ENCODE results near the gene NDUFAF3. TPM values are rescaled to one million over a fixed set of nuclear protein-coding genes. Genes with fewer than 3 reads are reported as not detected.
"Not testable (repeated sequence)": the region's sequence is repeated elsewhere in the genome, so short reads cannot be mapped to it uniquely, and the experiment has no call there.

Gene NDUFAF3
- total RNA-seq, 1 experiment from 2014 or later: 133 TPM

GRCh38 chr3:49007068-49007770, 14.7 kb upstream of the NDUFAF3 start, which contains the start of gene WDR6:
Gene WDR6 (plus strand): TSS chr3:49007391. CDS start chr3:49007432, 41 bp downstream.
- DNase-seq: peak; percentile 97
- Mint-ChIP-seq H3K4me3 (ENCODE audit: low read depth, unreplicated experiment) (peak within 1 kb of the TSS; percentile 84), H3K4me1 (ENCODE audit: low read depth, unreplicated experiment) (peaks cover 16% of the 10 kb centered on the region), H3K9me3 (ENCODE audit: low read depth, unreplicated experiment) (no peaks in the 10 kb centered on the region), H3K36me3 (ENCODE audit: insufficient read depth, unreplicated experiment) (peaks cover 70% of the 10 kb centered on the region), H3K27me3 (ENCODE audit: unreplicated experiment) (no peaks in the 10 kb centered on the region), H3K27ac (ENCODE audit: unreplicated experiment) (peak within 1 kb of the TSS; percentile 88)
- no peak for TF ChIP-seq CTCF (IDR thresholded peaks at IDR 0.05; ENCODE audit: unreplicated experiment)
- CTCF ChIA-PET: interaction anchor here (0.6 to 1.8 kb wide), 10 partner anchors 10 to 1124 kb away, joined by 3 to 20 read pairs (median 4); partner anchors contain the start of genes IMPDH2, NDUFAF3, P4HTM and QRICH1
- intact Hi-C loops (cut with micrococcal nuclease; ENCODE audit: unreplicated experiment): no loop called here
- BruUV-seq (replicated peaks): TSS peak; percentile 55

- BruUV-seq (replicated peaks): no TSS peak
- Mint-ChIP-seq H3K4me1 (ENCODE audit: low read depth, unreplicated experiment) (peaks cover 16% of the 10 kb centered on the region), H3K4me3 (ENCODE audit: low read depth, unreplicated experiment) (peak overlapping the region; percentile 84), H3K27ac (ENCODE audit: unreplicated experiment) (peak overlapping the region; percentile 88), H3K36me3 (ENCODE audit: insufficient read depth, unreplicated experiment) (peaks cover 66% of the 10 kb centered on the region), H3K9me3 (ENCODE audit: low read depth, unreplicated experiment) (no peaks in the 10 kb centered on the region), H3K27me3 (ENCODE audit: unreplicated experiment) (no peaks in the 10 kb centered on the region)
- TF ChIP-seq CTCF (IDR thresholded peaks at IDR 0.05; ENCODE audit: unreplicated experiment): no peak
- intact Hi-C loops (cut with micrococcal nuclease; ENCODE audit: unreplicated experiment): no loop called here
- DNase-seq: peak; percentile 91
- CTCF ChIA-PET: interaction anchor here (0.6 to 1.8 kb wide), 10 partner anchors 11 to 1124 kb away, joined by 3 to 20 read pairs (median 4); partner anchors contain the start of genes IMPDH2, NDUFAF3, P4HTM and QRICH1
Measured at GRCh38 chr3:49007771-49008528, 14.0 kb upstream of the NDUFAF3 start.

- H3K36me3 Mint-ChIP-seq (ENCODE audit: insufficient read depth, unreplicated experiment): peaks cover 68% of the 10 kb centered on the region
- peak overlapping the region; percentile 88 for H3K27ac Mint-ChIP-seq (ENCODE audit: unreplicated experiment)
- CTCF ChIA-PET: interaction anchor here (0.6 to 0.7 kb wide), 2 partner anchors 139 to 825 kb away, joined by 5 read pairs; no protein-coding TSS in a partner anchor
- BruUV-seq (replicated peaks): TSS peak; percentile 41
- H3K9me3 Mint-ChIP-seq (ENCODE audit: low read depth, unreplicated experiment); intact Hi-C loops (cut with micrococcal nuclease; ENCODE audit: unreplicated experiment); DNase-seq; H3K27me3 Mint-ChIP-seq (ENCODE audit: unreplicated experiment): not testable (repeated sequence)
- peak overlapping the region; percentile 84 for H3K4me3 Mint-ChIP-seq (ENCODE audit: low read depth, unreplicated experiment)
- peaks cover 16% of the 10 kb centered on the region for H3K4me1 Mint-ChIP-seq (ENCODE audit: low read depth, unreplicated experiment)
Measured at GRCh38 chr3:49008627-49009026, 13.3 kb upstream of the NDUFAF3 start.

- BruUV-seq (replicated peaks): no TSS peak
- Mint-ChIP-seq H3K4me1 (ENCODE audit: low read depth, unreplicated experiment) (peaks cover 16% of the 10 kb centered on the region), H3K9me3 (ENCODE audit: low read depth, unreplicated experiment) (no peaks in the 10 kb centered on the region), H3K4me3 (ENCODE audit: low read depth, unreplicated experiment) (no peak overlapping the region), H3K36me3 (ENCODE audit: insufficient read depth, unreplicated experiment) (peaks cover 76% of the 10 kb centered on the region), H3K27ac (ENCODE audit: unreplicated experiment) (peak overlapping the region; percentile 88), H3K27me3 (ENCODE audit: unreplicated experiment) (no peaks in the 10 kb centered on the region)
- DNase-seq: no peak
- no peak for TF ChIP-seq CTCF (IDR thresholded peaks at IDR 0.05; ENCODE audit: unreplicated experiment)
- intact Hi-C loops (cut with micrococcal nuclease; ENCODE audit: unreplicated experiment): no loop called here
- CTCF ChIA-PET: interaction anchor here (0.7 kb wide), 1 partner anchor 824 kb away, joined by 5 read pairs; no protein-coding TSS in a partner anchor
Measured at GRCh38 chr3:49009396-49009795, 12.5 kb upstream of the NDUFAF3 start.
